HG03520 (cell line): ENCODE results near the gene UBXN11.

Experiments used
- ATAC-seq: cut with Tn5 transposase; IDR thresholded peaks from one replicate; pipeline ENCODE4 v1.9.1; 2021; ENCODE audit warnings: mild to moderate bottlenecking, moderate library complexity; ENCODE audit not compliant: unreplicated experiment

Gene UBXN11

DNA sequence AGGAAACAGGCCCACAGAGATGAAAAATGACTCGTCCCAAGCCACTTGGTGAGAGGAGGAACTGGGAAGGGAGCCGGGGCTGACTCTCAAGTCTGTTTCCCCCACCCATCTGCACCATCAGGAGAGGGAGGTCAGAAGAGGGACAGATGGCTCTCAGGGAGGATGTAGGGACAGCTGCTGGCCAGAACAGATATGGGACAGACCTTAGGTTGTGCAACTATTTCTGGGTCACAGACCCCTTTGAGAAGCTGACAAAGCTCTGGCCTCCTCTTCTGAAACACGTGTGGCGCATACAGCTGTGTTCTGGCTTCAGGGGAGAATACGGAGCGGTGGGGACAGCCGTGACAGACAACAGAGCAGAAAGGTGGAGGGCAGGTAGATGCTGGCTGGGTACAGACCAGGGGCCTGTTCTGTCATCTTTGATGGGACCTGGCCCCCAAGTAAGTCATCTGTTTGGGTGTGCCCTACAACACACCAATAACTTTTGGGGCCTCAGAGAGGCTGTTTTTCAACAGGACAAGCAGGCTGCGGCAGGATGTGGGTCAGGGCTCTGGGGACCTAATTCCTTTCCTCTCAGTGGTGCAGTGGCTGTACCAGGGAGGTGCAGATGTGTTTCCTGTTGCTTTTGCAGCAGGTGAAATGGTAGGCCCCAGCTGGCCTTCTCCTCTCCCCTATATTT is 19.3 kb downstream of the UBXN11 start:
- ATAC-seq = no peak

DNA sequence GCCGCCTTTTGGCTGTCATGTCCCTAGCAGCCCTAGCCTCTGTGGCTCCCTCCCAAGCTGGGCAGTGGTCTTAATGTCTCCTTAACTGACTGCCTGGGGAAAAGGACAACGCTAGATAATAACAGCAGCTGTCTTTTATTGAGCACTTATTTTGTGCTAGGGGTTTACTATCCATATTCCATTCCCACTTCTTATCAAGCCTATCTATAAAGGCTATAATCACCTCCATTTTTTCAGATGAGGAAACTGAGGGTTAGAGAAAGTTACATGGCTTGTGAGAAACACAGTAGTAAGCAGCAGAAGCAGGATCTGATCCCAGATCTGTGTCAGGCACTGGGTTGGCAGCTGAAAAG is 20.4 kb downstream of the UBXN11 start:
- ATAC-seq = no peak

DNA sequence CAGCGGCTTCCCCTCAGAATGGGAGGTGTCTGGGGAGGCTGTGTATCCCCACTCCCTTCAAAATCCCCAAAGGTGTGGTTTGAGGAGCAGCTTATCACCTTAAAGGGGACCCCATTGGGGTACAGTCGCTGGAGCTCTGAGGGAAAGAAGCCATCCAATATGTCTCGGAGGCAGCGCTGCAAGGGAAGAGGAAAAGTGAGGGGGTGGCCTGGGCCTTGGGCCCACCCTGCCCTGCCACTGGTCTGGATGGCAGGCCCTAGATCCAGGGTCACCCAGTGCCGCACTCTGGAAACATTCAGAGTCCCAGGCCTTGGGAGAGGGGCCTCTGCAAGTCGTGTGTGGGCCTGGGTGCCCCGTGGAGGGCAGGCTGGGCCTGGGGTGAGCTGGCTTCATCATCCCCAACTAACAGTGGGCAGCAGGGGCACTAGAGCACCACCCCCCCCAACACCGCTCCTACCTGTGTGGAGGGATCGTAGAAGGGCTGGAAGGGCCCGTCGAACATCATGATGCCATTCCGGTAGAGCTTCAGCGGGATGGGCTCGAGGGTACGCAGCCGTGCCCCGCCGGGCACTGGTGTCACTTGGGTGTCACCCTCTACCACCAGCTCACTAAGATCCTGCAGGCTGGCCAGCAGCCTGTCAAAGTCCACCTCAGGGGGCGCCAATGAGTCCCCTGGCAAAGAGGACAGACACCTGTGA is 20.9 kb downstream of the UBXN11 start:
- no peak for ATAC-seq

DNA sequence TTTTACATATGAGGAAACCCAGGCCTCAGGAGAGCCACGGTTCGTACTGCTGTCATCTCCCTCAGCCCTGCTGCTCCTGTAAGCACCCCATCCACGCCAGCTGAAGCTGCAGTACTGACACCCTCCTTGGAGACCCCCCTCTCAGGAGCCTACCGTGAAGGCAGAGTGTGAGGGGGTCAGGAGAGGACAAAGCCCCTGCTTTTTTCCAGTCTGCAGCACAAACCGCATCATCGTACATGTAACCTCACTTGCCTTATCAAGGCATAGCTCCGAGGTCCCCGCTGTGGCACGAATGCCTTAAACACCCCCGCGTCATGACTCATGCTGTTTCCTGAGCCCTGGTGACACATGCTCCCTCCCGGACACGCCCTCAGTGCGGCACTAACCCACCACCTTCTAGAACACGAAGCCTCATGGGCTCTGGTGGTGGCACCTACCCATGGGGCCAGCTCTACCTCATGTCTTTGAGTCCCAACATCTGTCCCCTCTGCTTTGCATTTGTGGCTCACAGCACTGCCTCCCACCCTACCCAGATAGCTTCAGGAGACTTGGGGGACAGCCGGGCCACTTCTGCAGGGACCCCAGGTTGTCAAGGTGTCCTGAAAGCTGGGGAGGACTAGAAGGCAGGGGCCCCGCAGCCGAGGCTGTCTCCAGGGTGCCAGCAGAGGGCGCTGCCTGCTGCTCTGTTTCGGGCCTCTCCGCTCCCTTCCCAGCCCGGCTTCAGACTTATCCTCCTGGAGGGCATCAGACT is 21.7 kb downstream of the UBXN11 start:
- ATAC-seq = no peak

- no peak for ATAC-seq
These were observed 22.4 kb downstream of the UBXN11 start for GRCh38 chr1:26283871-26284596.

GRCh38 chr1:26283279-26283853 is 23.1 kb downstream of the UBXN11 start:
- no peak for ATAC-seq

DNA sequence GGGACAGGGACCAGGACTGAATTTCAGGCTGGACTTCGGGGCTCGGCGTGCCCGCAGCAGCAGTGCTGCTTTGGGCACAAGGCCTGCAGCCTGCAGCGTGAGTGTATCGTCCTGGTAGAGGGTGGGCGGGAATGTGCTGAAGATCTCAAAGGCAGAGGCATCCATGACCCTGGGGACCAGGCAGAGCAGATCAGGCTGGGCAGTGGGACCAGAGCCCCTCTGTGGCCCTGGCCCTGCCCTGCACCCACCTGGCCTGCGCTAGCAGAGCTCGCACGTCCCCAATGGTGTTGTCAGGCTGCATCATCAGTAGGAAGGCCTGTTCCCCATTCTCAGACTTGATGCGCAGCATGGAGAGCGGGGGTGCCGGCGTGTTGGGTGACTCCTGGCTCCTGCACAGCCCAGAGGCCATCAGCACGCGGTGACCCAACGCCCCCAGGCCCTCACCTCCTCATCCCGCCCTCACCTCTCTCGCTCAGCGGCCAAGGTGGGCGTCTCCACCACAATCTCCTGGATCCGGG is 24.0 kb downstream of the UBXN11 start:
- no peak for ATAC-seq

DNA sequence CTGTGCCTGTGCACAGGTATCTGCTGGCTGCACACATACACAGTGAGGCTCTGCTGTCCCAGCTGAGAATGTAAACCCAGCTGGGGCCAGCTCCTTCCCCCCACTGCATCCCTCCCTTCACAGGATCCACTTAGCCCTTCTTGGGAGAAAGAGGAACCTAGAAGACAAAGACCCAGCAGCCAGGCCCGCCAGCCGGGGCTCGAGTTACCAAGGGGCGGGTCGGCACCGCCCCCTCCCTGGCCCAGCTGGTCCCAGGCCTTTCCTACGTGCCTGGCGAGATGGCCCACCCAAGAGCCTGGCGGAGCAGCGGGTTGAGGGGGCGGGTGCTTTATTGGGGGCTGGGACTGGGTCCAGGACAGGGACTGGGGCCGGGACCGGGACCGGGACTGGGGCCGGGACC is 24.5 kb downstream of the UBXN11 start:
- no peak for ATAC-seq

DNA sequence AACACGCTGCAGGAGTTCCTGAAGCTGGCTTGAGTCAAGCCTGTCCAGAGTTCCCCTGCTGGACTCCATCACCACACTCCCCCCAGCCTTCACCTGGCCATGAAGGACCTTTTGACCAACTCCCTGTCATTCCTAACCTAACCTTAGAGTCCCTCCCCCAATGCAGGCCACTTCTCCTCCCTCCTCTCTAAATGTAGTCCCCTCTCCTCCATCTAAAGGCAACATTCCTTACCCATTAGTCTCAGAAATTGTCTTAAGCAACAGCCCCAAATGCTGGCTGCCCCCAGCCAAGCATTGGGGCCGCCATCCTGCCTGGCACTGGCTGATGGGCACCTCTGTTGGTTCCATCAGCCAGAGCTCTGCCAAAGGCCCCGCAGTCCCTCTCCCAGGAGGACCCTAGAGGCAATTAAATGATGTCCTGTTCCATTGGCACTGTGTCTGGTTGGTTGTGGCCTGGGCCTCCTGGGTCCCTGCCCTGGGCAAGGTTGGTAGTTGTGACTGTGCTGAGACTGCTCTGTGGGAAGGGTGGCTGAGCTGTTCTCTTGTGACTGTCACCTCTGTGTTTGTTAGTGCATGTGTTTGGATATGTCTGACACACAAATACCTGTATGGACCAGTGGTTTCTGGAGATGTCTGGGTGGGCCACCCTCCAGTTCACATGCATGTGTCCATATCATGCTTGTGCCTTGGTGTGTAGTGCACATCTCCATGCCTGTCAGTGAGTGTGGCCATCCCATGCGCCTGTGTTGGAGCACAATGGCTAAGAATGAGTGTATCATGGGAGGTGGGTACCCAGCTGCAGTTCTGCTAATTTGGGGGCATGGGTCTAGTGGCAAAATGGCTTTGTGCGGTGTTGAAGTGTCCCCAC is 25.1 kb downstream of the UBXN11 start:
- ATAC-seq = no peak

DNA sequence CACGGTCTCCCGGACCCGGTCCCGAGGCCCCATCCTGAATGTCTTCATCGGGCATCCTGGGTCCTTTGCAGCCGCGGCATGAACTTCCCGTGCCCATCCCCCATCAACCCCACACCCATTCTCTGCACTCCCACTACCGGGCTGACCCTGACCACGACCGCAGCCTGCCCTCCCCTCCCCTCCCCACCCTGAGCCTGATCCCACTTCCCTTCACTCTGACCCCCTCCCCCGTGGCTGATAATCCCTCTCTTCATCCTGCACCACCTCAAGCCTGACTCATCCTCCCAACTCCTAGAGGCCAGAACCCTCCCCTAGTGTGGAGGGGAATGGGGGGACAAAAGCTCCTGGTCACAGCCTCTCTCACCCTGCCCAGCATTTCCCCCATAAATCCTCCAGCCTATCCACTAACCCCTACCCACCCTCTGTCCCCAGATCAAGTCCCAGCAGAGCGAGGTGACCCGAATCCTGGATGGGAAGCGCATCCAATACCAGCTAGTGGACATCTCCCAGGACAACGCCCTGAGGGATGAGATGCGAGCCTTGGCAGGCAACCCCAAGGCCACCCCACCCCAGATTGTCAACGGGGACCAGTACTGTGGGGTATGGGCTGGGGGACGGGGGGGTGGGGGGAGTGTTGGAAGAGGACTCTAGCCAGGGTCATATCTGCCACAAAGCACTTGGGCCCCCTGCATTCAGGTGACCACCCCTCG is 25.9 kb downstream of the UBXN11 start:
- ATAC-seq = no peak

DNA sequence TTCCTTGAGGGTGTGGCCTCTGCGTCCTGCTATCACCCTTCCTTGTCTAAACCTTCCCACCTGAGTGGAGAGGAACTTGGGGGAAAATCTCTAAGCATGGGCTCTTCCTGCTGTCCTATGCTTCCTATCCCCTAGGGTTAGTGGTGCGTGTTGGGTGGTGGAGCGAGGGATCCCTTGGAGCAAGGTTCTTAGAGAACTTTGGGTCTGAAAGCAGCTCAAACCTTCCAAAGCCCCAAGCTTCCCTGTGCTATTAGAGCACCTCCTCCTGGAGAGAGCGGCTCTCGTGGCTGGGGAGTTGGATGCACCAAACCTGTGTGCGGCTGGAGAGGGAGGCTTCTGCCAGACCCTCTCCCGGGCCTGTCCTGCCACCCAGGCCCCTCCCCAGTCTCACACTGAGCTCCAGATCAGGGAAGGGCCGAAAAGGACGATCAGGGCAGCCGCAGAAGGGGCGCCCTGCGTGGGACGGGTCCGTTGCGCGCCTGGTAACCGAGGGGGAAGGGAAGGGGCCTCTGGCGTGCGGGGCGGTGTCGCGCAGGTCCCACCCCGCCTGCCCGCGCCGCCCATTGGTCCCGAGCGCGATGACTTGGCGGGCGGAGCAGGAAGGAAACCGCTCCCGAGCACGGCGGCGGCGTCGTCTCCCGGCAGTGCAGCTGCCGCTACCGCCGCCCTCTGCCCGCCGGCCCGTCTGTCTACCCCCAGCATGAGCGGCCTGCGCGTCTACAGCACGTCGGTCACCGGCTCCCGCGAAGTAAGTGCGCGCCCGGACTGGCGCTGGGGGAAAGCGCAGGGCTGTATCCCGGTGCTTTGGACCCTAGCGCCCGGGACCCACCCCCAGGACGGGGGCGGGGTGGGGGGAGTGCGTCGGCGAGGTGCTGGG is 26.7 kb downstream of the UBXN11 start, which contains the start of gene SH3BGRL3:
SH3BGRL3 (plus strand) TSS at position 631 of the 877 bp plus-strand sequence; CDS start at position 701, 70 bp downstream.
- peak; percentile 50 for ATAC-seq

DNA sequence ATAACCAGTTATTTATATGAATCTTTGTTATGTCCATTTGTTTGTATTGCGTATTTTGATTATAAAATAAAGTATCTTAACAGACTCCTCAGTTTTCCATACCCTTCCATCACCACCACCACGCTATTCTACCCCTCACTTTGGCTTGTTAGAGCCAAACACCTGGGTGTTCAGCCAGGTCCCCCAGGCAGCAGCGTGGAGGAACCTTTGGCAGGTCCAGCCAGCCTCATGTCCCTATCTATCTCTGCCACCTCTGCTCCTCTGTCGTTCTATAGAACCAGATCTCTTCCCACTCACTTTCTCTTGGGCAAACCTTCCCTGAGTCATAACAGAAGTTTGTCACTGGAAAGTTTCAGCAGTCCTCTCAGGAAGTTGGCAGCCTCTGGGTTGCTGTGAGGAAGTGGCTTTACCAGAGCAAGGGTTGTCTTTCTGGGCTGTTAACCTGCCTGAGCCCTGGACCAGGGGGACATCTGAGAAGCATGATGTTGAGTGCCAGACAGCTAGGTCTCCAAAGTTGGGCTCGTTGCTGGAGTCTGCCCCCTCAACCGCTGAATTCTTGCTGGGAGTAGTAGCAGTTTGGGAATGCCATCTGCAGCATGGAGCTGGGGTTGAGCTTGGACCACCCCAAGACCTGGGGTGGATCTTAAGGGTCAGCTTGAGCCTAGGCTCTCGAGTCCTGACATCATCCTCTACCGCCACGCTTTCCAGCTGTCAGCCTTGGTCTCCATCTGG is 27.5 kb downstream of the UBXN11 start:
- ATAC-seq = no peak

DNA sequence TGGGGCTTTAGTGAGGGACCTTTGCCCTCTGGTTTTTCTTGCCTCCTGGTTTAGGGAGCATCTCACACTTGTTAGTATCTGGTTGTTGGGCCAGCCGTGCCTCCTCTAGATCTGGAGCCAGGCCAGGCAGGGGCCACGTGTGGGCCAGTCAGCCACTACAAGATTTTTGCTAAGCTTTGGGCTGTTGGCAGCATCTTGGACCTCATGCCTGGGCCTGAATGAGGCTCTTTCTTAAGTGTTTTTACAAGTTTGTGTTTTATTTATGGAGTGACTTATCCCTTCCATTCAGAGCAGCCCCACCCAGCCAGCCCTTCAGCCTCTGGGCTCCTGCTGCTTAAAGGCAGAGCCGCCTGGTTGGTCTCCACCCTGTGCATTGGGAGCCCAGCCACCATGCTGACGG is 28.1 kb downstream of the UBXN11 start:
- no peak for ATAC-seq

GRCh38 chr1:26277719-26278118 is 28.7 kb downstream of the UBXN11 start:
- no peak for ATAC-seq

GRCh38 chr1:26277261-26277661 is 29.2 kb downstream of the UBXN11 start:
- ATAC-seq = no peak

DNA sequence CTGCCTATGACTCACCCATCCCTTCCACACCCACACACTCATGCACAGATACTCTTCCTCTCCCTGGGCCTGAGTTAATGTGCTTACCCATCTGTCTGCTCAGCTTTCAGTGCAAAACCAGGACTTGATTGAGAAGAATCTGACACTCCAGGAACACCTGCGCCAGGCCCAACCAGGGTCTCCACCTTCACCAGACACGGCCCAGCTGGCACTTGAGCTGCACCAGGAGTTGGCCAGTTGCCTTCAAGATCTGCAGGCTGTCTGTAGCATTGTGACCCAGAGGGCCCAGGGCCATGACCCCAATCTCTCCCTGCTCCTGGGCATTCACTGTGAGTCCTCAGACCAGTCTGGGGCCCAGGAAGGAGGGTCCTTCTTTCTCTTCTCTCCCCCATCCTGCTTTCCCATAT is 30.0 kb downstream of the UBXN11 start:
- ATAC-seq = no peak
